Glutamatergic neuron (in vitro differentiated cells): ENCODE data around the gene DPF3. TPM values are rescaled to one million over a fixed set of nuclear protein-coding genes. Genes with fewer than 3 reads are reported as not detected.
A peak's percentile ranks its signal among the peaks of the same experiment; 100 is the strongest.

Source experiments
- DNase-seq: peaks from one replicate; pipeline ENCODE4 v3.0.0; 2022
- H3K27ac Mint-ChIP-seq: one replicate; pipeline ENCODE4 v1.8.0; 2020; ENCODE audit warnings: mild to moderate bottlenecking, mixed read lengths, inconsistent platforms; ENCODE audit not compliant: unreplicated experiment
- H3K27me3 Mint-ChIP-seq: one replicate; pipeline ENCODE4 v1.8.0; 2020; ENCODE audit warnings: mild to moderate bottlenecking, moderate library complexity, mixed read lengths, inconsistent platforms; ENCODE audit not compliant: unreplicated experiment
- H3K36me3 Mint-ChIP-seq: one replicate; pipeline ENCODE4 v1.8.0; 2020; ENCODE audit warnings: mild to moderate bottlenecking, mixed read lengths, inconsistent platforms; ENCODE audit not compliant: unreplicated experiment
- H3K4me1 Mint-ChIP-seq: one replicate; pipeline ENCODE4 v1.8.0; 2020; ENCODE audit warnings: mild to moderate bottlenecking, low read depth, mixed read lengths, inconsistent platforms; ENCODE audit not compliant: unreplicated experiment
- H3K4me3 Mint-ChIP-seq: one replicate; pipeline ENCODE4 v1.8.0; 2020; ENCODE audit warnings: mild to moderate bottlenecking, mixed read lengths, inconsistent platforms; ENCODE audit not compliant: unreplicated experiment
- H3K9me3 Mint-ChIP-seq: one replicate; pipeline ENCODE4 v1.8.0; 2020; ENCODE audit warnings: mild to moderate bottlenecking, moderate library complexity, mixed read lengths, inconsistent platforms; ENCODE audit not compliant: unreplicated experiment
- CTCF ChIP-seq: fragments of 200-600 bp; sonication (generic); IDR thresholded peaks from one replicate; pipeline ENCODE4 v1.5.0; 2021; ENCODE audit not compliant: partially characterized antibody, unreplicated experiment
- total RNA-seq: library from RNA; stranded (reverse); fragmentation: NEBNext Ultra II Directional; extraction: Animal tissue kit (Norgen Biotek cat#: 25700); gene quantifications from one replicate; pipeline ENCODE4 v1.2.1, GENCODE V29; 2021; ENCODE audit not compliant: unreplicated experiment

Gene DPF3
- total RNA-seq, 1 donor from 2014 or later = 13.7 TPM

- DNase-seq = no peak
- Mint-ChIP-seq H3K4me1 (no peaks in the 10 kb centered on the region), H3K36me3 (no peaks in the 10 kb centered on the region), H3K27me3 (no peaks in the 10 kb centered on the region), H3K4me3 (peak overlapping the region; percentile 91), H3K9me3 (peaks cover 5% of the 10 kb centered on the region), H3K27ac (no peak overlapping the region)
- no peak for TF ChIP-seq CTCF
These were observed 31.4 kb upstream of the DPF3 start for GRCh38 chr14:72925171-72925759.

DNA sequence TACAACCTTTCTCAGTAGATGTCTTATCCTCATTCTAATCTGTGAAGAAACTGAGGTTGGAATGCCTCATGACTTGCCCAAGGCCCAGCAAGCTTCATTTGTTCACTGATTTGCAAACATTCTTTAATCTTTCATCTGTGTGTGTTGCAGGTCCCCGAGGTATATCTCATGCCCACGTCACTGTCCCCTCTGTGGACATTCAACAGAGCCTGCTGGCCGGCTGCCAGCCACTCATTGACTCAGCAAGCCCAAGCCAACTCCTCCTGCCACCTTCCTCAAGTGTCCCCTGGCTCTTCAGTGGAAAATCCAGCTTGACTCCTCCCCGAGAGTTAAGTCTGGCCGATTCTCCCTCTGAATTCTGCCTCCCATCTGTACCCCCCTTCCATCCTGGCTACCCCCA lies 30.4 kb upstream of the DPF3 start:
- Mint-ChIP-seq H3K4me3 (no peak overlapping the region), H3K36me3 (no peaks in the 10 kb centered on the region), H3K27ac (no peak overlapping the region), H3K27me3 (no peaks in the 10 kb centered on the region), H3K4me1 (no peaks in the 10 kb centered on the region), H3K9me3 (peaks cover 5% of the 10 kb centered on the region)
- no peak for DNase-seq
- TF ChIP-seq CTCF = no peak

DNA sequence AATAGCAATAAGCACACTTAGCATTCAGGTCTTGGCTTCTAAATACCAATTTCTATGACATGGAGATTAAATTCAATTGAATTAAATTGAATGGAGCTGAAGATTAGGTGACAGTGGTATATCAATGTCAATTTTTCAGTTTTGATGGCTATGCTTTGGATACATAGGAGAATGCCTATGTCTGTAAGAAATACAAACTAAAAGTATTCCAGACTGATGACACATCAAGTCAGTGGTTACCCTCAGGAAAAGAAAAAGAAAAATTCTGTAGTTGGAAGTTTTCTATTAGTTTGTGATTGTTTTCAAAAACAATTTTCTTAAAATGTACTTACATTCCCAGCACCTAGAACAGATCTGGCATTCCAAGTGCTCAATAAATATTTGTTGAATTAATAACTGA lies 27.5 kb upstream of the DPF3 start:
- no peak for DNase-seq
- Mint-ChIP-seq H3K4me3 (no peak overlapping the region), H3K36me3 (no peaks in the 10 kb centered on the region), H3K27me3 (no peaks in the 10 kb centered on the region), H3K9me3 (peaks cover 2% of the 10 kb centered on the region), H3K27ac (no peak overlapping the region), H3K4me1 (peaks cover 5% of the 10 kb centered on the region)
- TF ChIP-seq CTCF = no peak

GRCh38 chr14:72920008-72920407 lies 26.1 kb upstream of the DPF3 start:
- DNase-seq = no peak
- no peaks in the 10 kb centered on the region for H3K36me3 Mint-ChIP-seq
- H3K27ac Mint-ChIP-seq = no peak overlapping the region
- no peak overlapping the region for H3K4me3 Mint-ChIP-seq
- no peaks in the 10 kb centered on the region for H3K9me3 Mint-ChIP-seq
- peaks cover 5% of the 10 kb centered on the region for H3K4me1 Mint-ChIP-seq
- H3K27me3 Mint-ChIP-seq = no peaks in the 10 kb centered on the region
- no peak for TF ChIP-seq CTCF

DNA sequence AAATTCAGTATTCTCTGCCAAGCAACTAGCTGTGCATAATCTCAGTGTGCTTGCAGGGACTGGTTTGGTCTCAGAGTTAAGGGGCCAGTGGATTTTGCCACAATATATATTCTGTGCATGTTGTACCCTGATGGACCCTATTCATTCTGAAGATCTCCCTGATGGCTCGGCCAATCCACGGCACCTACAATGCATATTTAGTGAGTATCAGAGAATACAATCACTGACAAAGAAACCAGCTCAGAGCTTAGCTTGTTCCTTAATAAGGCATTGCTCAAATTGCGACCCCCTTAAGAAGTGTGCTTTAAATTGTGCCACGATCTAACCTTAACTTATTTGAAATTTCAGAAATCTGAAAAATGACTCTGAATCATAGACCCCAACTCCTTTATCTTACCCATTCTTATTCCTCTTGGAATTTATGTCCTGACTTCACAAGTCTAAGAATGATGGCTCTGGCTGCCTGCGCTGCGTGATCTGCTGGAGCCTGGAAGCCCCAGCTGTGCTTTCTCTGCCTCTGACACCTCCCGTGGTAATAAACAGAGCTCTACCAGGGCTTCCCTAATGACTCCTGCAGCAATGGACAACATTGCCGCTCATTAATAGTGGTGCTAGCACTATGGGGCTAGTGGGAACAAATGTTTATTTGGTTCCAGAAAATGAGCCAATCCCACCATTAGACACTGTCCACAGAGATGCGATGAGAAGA lies 23.3 kb upstream of the DPF3 start:
- no peak for TF ChIP-seq CTCF
- DNase-seq = no peak
- Mint-ChIP-seq H3K4me1 (peaks cover 5% of the 10 kb centered on the region), H3K27ac (no peak overlapping the region), H3K36me3 (no peaks in the 10 kb centered on the region), H3K4me3 (no peak overlapping the region), H3K27me3 (no peaks in the 10 kb centered on the region), H3K9me3 (no peaks in the 10 kb centered on the region)
